Natural killer cell (primary cell): ENCODE results near the gene CCDC181. TPM values are rescaled to one million over a fixed set of nuclear protein-coding genes. Genes with fewer than 3 reads are reported as not detected.

Source experiments
- ATAC-seq, 3 donors: fragments of 150-1000 bp in 2 of 3; fragments of 200-7000 bp in 1 of 3; cut with Tn5 transposase; 1 replicate in 1 of 3; 2 replicates in 2 of 3; pipeline ENCODE4 v1.10.0; 2021; ENCODE audit warnings: mild to moderate bottlenecking in 2 of 3, moderate library complexity in 2 of 3
- DNase-seq, 2 donors: peaks; one replicate each; pipeline versions ENCODE4 v3.0.0 to v3.0.0-alpha.2; 2013 to 2021; ENCODE audit warnings: mixed read lengths in 1 of 2
- H3K27ac ChIP-seq: one replicate; pipeline ENCODE4 v1.5.1; 2013; ENCODE audit warnings: mild to moderate bottlenecking, low read length
- H3K27me3 ChIP-seq: one replicate; pipeline ENCODE4 v1.6.1; 2013; ENCODE audit warnings: low read length; ENCODE audit not compliant: control insufficient read depth, insufficient read depth
- H3K36me3 ChIP-seq: one replicate; pipeline ENCODE4 v1.6.1; 2013; ENCODE audit warnings: low read length; ENCODE audit not compliant: control insufficient read depth, insufficient read depth
- H3K4me1 ChIP-seq: one replicate; pipeline ENCODE4 v1.6.1; 2013; ENCODE audit warnings: low read length; ENCODE audit not compliant: control insufficient read depth, insufficient read depth
- H3K4me3 ChIP-seq: one replicate; pipeline ENCODE4 v1.5.1; 2013; ENCODE audit warnings: low read length
- H3K9me3 ChIP-seq: one replicate; pipeline ENCODE4 v1.6.1; 2013; ENCODE audit warnings: low read length; ENCODE audit not compliant: control insufficient read depth, insufficient read depth
- H3K27ac Mint-ChIP-seq, 2 donors: one replicate each; pipeline ENCODE4 v1.8.0; 2022; ENCODE audit warnings: mild to moderate bottlenecking in 2 of 2, mixed read lengths in 2 of 2, moderate library complexity in 1 of 2
- H3K27me3 Mint-ChIP-seq, 2 donors: one replicate each; pipeline ENCODE4 v1.8.0; 2022; ENCODE audit warnings: low read depth in 2 of 2, mixed read lengths in 2 of 2
- H3K36me3 Mint-ChIP-seq: one replicate; pipeline ENCODE4 v1.8.0; 2022; ENCODE audit warnings: mixed read lengths
- H3K4me1 Mint-ChIP-seq, 2 donors: one replicate each; pipeline ENCODE4 v1.8.0; 2022; ENCODE audit warnings: mixed read lengths in 2 of 2
- H3K4me3 Mint-ChIP-seq: one replicate; pipeline ENCODE4 v1.8.0; 2022; ENCODE audit warnings: mild to moderate bottlenecking, moderate library complexity, mixed read lengths
- H3K9me3 Mint-ChIP-seq, 2 donors: one replicate each; pipeline ENCODE4 v1.8.0; 2022; ENCODE audit warnings: mixed read lengths in 2 of 2
- CTCF ChIP-seq: fragments of 200-600 bp; IDR thresholded peaks from one replicate; pipeline ENCODE4 v1.8.0; 2022; ENCODE audit warnings: antibody characterized with exemption
- WGBS: methylation state at CpG from one replicate; pipeline ENCODE4 v1.1.7; 2013; ENCODE audit warnings: missing lambda C conversion rate; ENCODE audit not compliant: insufficient coverage; 5-methylcytosine and 5-hydroxymethylcytosine counted together
- intact Hi-C: fragments of 100-400 bp; cut with micrococcal nuclease; formaldehyde crosslinking; loops from one replicate; pipeline ENCODE4 v1.14.2; 2022
- total RNA-seq, 4 donors: library from RNA; stranded (reverse); fragments of 120-200 nt in 1 of 4; gene quantifications; one replicate each; pipeline versions ENCODE4 v1.2.3 to v1.2.4, GENCODE V29; 2013 to 2022

Gene CCDC181
- total RNA-seq, 3 donors from 2014 or later (not counting 1 experiment from before 2014, with no cell fraction given) = not detected

GRCh38 chr1:169473347-169473746, 46.1 kb upstream of the CCDC181 start:
- WGBS = 91% methylated on average over 4 of the region's 5 CpGs
- H3K4me3 ChIP-seq = no peak overlapping the region
- H3K4me1 Mint-ChIP-seq = no peaks in the 10 kb centered on the region
- no peaks in the 10 kb centered on the region for H3K4me1 ChIP-seq
- no peak for TF ChIP-seq CTCF
- H3K9me3 Mint-ChIP-seq = no peaks in the 10 kb centered on the region
- H3K4me3 Mint-ChIP-seq = no peak overlapping the region
- no peaks in the 10 kb centered on the region for H3K36me3 Mint-ChIP-seq
- peaks cover 4% of the 10 kb centered on the region for H3K36me3 ChIP-seq
- ATAC-seq = no peak
- H3K27me3 Mint-ChIP-seq = no peaks in the 10 kb centered on the region
- H3K27ac Mint-ChIP-seq = no peak overlapping the region
- no peak for DNase-seq
- H3K27ac ChIP-seq = no peak overlapping the region
- H3K27me3 ChIP-seq = no peaks in the 10 kb centered on the region
- no peaks in the 10 kb centered on the region for H3K9me3 ChIP-seq
- intact Hi-C loops = no loop called here

- H3K36me3 ChIP-seq = peaks cover 6% of the 10 kb centered on the region
- no peaks in the 10 kb centered on the region for H3K36me3 Mint-ChIP-seq
- 100% methylated on average over 1 of the region's 3 CpGs for WGBS
- ATAC-seq (no peak), DNase-seq (no peak)
- H3K27me3 Mint-ChIP-seq = no peaks in the 10 kb centered on the region
- H3K4me3 Mint-ChIP-seq = no peak overlapping the region
- no peaks in the 10 kb centered on the region for H3K9me3 ChIP-seq
- no peak overlapping the region for H3K27ac ChIP-seq
- no peak overlapping the region for H3K27ac Mint-ChIP-seq
- no peaks in the 10 kb centered on the region for H3K4me1 Mint-ChIP-seq
- H3K27me3 ChIP-seq = no peaks in the 10 kb centered on the region
- intact Hi-C loops = no loop called here
- TF ChIP-seq CTCF = no peak
- no peaks in the 10 kb centered on the region for H3K9me3 Mint-ChIP-seq
- no peak overlapping the region for H3K4me3 ChIP-seq
- no peaks in the 10 kb centered on the region for H3K4me1 ChIP-seq
These were observed 45.5 kb upstream of the CCDC181 start for GRCh38 chr1:169472738-169473137.

GRCh38 chr1:169468982-169469381, 41.7 kb upstream of the CCDC181 start:
- no peak for DNase-seq
- H3K27me3 ChIP-seq = no peaks in the 10 kb centered on the region
- H3K36me3 ChIP-seq = peaks cover 5% of the 10 kb centered on the region
- Mint-ChIP-seq H3K27me3 (no peaks in the 10 kb centered on the region), H3K4me1 (no peaks in the 10 kb centered on the region), H3K4me3 (no peak overlapping the region), H3K36me3 (no peaks in the 10 kb centered on the region), H3K27ac (no peak overlapping the region), H3K9me3 (no peaks in the 10 kb centered on the region)
- intact Hi-C loops = loop anchor here (5.0 kb wide), 1 partner anchor 78 kb away; no protein-coding TSS in a partner anchor
- H3K4me1 ChIP-seq = no peaks in the 10 kb centered on the region
- H3K27ac ChIP-seq = no peak overlapping the region
- no peak overlapping the region for H3K4me3 ChIP-seq
- H3K9me3 ChIP-seq = no peaks in the 10 kb centered on the region
- no peak for TF ChIP-seq CTCF
- no peak for ATAC-seq
